GM23248 (cell line): ENCODE measurements around the gene SPIB. TPM values are rescaled to one million over a fixed set of nuclear protein-coding genes. Genes with fewer than 3 reads are reported as not detected.

ENCODE experiments used
- DNase-seq: peaks from one replicate; pipeline ENCODE4 v3.0.0-alpha.2; 2015
- H2AFZ ChIP-seq: fragments of 200-600 bp; sonication (generic); 2 replicates; pipeline ENCODE4 v1.6.1; 2016; ENCODE audit warnings: antibody characterized with exemption
- H3F3A ChIP-seq: fragments of 200-600 bp; sonication (generic); 2 replicates; pipeline ENCODE4 v1.6.1; 2016; ENCODE audit warnings: mild to moderate bottlenecking, antibody characterized with exemption, mixed run types; ENCODE audit not compliant: insufficient read depth
- H3K27ac ChIP-seq: fragments of 200-600 bp; sonication (generic); 2 replicates; pipeline ENCODE4 v1.5.1; 2016; ENCODE audit warnings: mild to moderate bottlenecking
- H3K27me3 ChIP-seq: fragments of 200-600 bp; sonication (generic); replicated peaks from 2 replicates; pipeline ENCODE4 v1.6.1; 2016; ENCODE audit warnings: mild to moderate bottlenecking; ENCODE audit not compliant: insufficient read depth
- H3K36me3 ChIP-seq: fragments of 200-600 bp; sonication (generic); 2 replicates; pipeline ENCODE4 v1.6.1; 2016; ENCODE audit warnings: low read depth, mild to moderate bottlenecking
- H3K4me1 ChIP-seq: fragments of 200-600 bp; sonication (generic); 2 replicates; pipeline ENCODE4 v1.6.1; 2016; ENCODE audit warnings: mild to moderate bottlenecking; ENCODE audit not compliant: insufficient read depth
- H3K4me2 ChIP-seq: fragments of 200-600 bp; sonication (generic); one replicate; pipeline ENCODE4 v1.6.1; 2016; ENCODE audit warnings: mild to moderate bottlenecking; ENCODE audit not compliant: unreplicated experiment
- H3K4me3 ChIP-seq: fragments of 200-600 bp; sonication (generic); 2 replicates; pipeline ENCODE4 v1.5.1; 2016; ENCODE audit warnings: mild to moderate bottlenecking
- H3K79me2 ChIP-seq: fragments of 200-600 bp; sonication (generic); 2 replicates; pipeline ENCODE4 v1.6.1; 2016; ENCODE audit warnings: mild to moderate bottlenecking; ENCODE audit not compliant: insufficient read depth
- H3K9ac ChIP-seq: fragments of 200-600 bp; sonication (generic); 2 replicates; pipeline ENCODE4 v1.6.1; 2016; ENCODE audit warnings: mild to moderate bottlenecking
- H3K9me2 ChIP-seq: fragments of 200-600 bp; sonication (generic); 2 replicates; pipeline ENCODE4 v1.6.1; 2016; ENCODE audit warnings: mixed run types, mild to moderate bottlenecking, moderate library complexity; ENCODE audit not compliant: insufficient read depth
- H3K9me3 ChIP-seq: fragments of 200-600 bp; sonication (generic); one replicate; pipeline ENCODE4 v1.6.1; 2017; ENCODE audit warnings: low read depth
- H4K20me1 ChIP-seq: fragments of 200-600 bp; sonication (generic); 2 replicates; pipeline ENCODE4 v1.6.0; 2016; ENCODE audit not compliant: insufficient read depth
- EZH2 ChIP-seq: fragments of 200-600 bp; sonication (generic); IDR thresholded peaks from 2 replicates; pipeline ENCODE4 v1.6.1; 2018; ENCODE audit warnings: antibody characterized with exemption, mild to moderate bottlenecking; ENCODE audit not compliant: insufficient read depth, poor library complexity, severe bottlenecking
- EZH2phosphoT487 ChIP-seq: fragments of 200-600 bp; sonication (generic); IDR thresholded peaks from 2 replicates; pipeline ENCODE4 v1.6.1; 2018; ENCODE audit warnings: antibody characterized with exemption, moderate library complexity, mild to moderate bottlenecking, low read depth; ENCODE audit not compliant: insufficient read depth
- WGBS, 2 experiments: methylation state at CpG; one replicate each; pipeline ENCODE4 v1.1.6; 2015 to 2017; ENCODE audit warnings: low lambda C conversion rate in 2 of 2, low coverage in 1 of 2; ENCODE audit errors: missing lambda C conversion rate in 2 of 2; 5-methylcytosine and 5-hydroxymethylcytosine counted together
- in situ Hi-C: fragments of 300-500 bp; cut with MboI; formaldehyde crosslinking; loops from 2 replicates; pipeline ENCODE4 v1.15.0; 2020
- polyA plus RNA-seq: library from polyadenylated mRNA; unstranded; fragments of >200 nt; fragmentation: Nextera tagmentation; extraction: Ambion mirVana; gene quantifications from 2 replicates; pipeline ENCODE4 v1.2.1, GENCODE V29; 2016
- total RNA-seq: library from RNA; depleted of rRNA; stranded (reverse); fragments of >200 nt; shearing (Covaris generic); gene quantifications from 2 replicates; pipeline ENCODE4 v1.2.3, GENCODE V29; 2014

The SPIB gene
- total and polyA plus RNA-seq, 2 experiments from 2014 or later: not detected

DNA sequence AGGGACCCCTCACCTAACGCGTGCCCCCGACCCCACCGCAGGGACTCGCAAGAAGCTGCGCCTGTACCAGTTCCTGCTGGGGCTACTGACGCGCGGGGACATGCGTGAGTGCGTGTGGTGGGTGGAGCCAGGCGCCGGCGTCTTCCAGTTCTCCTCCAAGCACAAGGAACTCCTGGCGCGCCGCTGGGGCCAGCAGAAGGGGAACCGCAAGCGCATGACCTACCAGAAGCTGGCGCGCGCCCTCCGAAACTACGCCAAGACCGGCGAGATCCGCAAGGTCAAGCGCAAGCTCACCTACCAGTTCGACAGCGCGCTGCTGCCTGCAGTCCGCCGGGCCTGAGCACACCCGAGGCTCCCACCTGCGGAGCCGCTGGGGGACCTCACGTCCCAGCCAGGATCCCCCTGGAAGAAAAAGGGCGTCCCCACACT lies 9.3 kb downstream of the SPIB start:
- in situ Hi-C loops: no loop called here
- Histone ChIP-seq H3K79me2 (no peaks in the 10 kb centered on the region), H3K4me3 (peak overlapping the region; percentile 40), H3K9me3 (no peaks in the 10 kb centered on the region), H3K36me3 (no peaks in the 10 kb centered on the region), H3K27ac (no peak overlapping the region), H3F3A (no peaks in the 10 kb centered on the region), H3K9ac (no peak overlapping the region), H3K9me2 (no peaks in the 10 kb centered on the region), H3K4me1 (no peaks in the 10 kb centered on the region), H3K4me2 (peak overlapping the region; percentile 16), H2AFZ (peak overlapping the region; percentile 53), H3K27me3 (peaks cover 27% of the 10 kb centered on the region), H4K20me1 (no peaks in the 10 kb centered on the region)
- WGBS, 2 experiments: 9 to 15% methylated on average over 28 to 34 of the region's 38 CpGs
- DNase-seq: peak; percentile 73
- TF ChIP-seq EZH2 (no peak), EZH2phosphoT487 (no peak)

DNA sequence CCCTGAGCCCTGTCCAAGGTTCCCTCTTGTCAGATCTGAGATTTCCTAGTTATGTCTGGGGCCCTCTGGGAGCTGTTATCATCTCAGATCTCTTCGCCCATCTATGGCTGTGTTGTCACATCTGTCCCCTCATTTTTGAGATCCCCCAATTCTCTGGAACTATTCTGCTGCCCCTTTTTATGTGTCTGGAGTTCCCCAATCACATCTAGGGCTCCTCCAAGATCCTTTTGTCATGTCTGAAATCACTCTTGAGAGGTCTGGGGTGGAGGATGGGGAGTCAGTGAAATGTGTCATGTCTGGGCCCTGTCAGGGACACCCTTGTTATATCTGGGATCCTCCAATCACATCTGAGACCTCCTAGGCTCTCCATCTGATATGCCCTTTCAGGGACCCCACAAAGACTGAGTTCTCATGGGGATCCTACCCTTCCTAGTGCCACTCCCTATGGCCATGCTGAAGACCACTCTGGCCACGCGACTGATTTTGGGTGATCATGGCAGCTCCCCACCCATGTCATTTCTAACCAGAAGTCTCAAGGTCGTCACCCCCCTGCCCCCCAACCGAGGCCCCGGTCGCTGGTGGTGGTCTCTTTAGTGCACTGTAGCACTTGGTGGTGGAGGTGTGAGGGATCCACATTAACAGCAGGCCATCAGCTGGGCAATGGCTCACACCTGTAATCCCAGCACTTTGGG lies 10.2 kb downstream of the SPIB start:
- no peak for DNase-seq
- no peak overlapping the region for H3K4me3 ChIP-seq

GRCh38 chr19:50430888-50431342 lies 12.2 kb downstream of the SPIB start:
- Histone ChIP-seq H3F3A (no peaks in the 10 kb centered on the region), H3K27me3 (peaks cover 41% of the 10 kb centered on the region), H3K4me3 (peak overlapping the region; percentile 70), H3K9me3 (no peaks in the 10 kb centered on the region), H3K9me2 (no peaks in the 10 kb centered on the region), H3K9ac (no peak overlapping the region), H2AFZ (peak overlapping the region; percentile 88), H3K36me3 (no peaks in the 10 kb centered on the region), H4K20me1 (no peaks in the 10 kb centered on the region), H3K4me1 (no peaks in the 10 kb centered on the region), H3K79me2 (no peaks in the 10 kb centered on the region), H3K27ac (no peak overlapping the region), H3K4me2 (peak overlapping the region; percentile 91)
- TF ChIP-seq EZH2phosphoT487: no peak
- TF ChIP-seq EZH2: no peak
- 7 to 12% methylated on average over 13 of the region's 13 CpGs for WGBS, 2 experiments
- in situ Hi-C loops: no loop called here
- DNase-seq: peak; percentile 25

More for the DNA sequence above, 10.2 kb downstream of the SPIB start:
- no peaks in the 10 kb centered on the region for H3K9me3 ChIP-seq
- H4K20me1 ChIP-seq: no peaks in the 10 kb centered on the region
- in situ Hi-C loops: no loop called here
- peaks cover 34% of the 10 kb centered on the region for H3K27me3 ChIP-seq
- H3K79me2 ChIP-seq: no peaks in the 10 kb centered on the region
- no peaks in the 10 kb centered on the region for H3K36me3 ChIP-seq
- H3K27ac ChIP-seq: no peak overlapping the region
- H3K4me1 ChIP-seq: no peaks in the 10 kb centered on the region
- 52 to 53% methylated on average over 7 of the region's 7 CpGs for WGBS, 2 experiments
- H3F3A ChIP-seq: no peaks in the 10 kb centered on the region
- TF ChIP-seq EZH2: no peak
- no peak for TF ChIP-seq EZH2phosphoT487
- no peaks in the 10 kb centered on the region for H3K9me2 ChIP-seq
- H3K9ac ChIP-seq: no peak overlapping the region
- H3K4me2 ChIP-seq: no peak overlapping the region
- no peak overlapping the region for H2AFZ ChIP-seq

DNA sequence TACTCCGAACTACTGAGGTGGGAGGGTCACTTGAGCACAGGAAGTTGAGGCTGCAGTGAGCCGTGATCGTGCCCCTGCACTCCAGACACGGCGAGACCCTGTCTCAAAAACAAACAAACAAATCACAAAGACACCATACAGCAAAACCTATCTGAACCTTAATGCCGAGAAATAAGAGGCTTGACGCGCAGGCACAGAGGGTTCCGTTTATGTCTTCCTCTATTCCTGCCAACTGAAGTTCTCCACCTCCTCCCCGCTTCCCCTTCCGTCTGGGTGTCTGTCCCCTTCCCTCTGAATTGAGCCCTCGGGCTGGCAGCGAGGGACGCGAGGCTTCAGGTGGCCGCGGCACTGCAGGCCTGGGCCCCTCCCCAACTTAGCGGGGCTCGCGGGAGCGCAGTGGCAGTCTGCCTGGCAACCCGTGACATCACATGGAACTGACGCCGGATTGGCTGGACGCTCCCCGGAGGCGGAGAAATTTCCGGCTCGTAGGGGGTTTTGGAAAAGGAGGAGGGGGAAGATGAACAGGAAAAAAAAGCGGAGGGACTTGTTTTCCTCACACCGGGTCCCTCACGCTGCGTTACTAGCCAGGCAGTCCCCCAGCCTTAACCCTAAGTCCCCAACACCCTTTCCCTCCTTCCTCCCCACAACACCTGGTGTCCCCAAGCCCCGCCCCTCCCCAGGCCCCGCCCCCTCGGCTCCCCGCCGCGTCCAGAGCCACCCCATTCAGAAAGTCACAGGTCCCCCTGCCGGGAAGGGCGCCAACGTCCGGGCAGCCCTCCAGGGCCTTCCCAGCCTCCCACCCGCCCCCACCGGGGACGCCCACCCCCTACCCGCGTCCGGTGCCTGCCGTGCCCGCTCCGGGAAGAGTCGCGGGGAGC lies 12.8 kb downstream of the SPIB start:
- Histone ChIP-seq H3K4me1 (no peaks in the 10 kb centered on the region), H3K4me3 (peak overlapping the region; percentile 70), H3K4me2 (peak overlapping the region; percentile 91), H3K27ac (no peak overlapping the region), H2AFZ (peak overlapping the region; percentile 88), H3F3A (no peaks in the 10 kb centered on the region), H3K79me2 (no peaks in the 10 kb centered on the region), H3K9me3 (no peaks in the 10 kb centered on the region), H3K36me3 (no peaks in the 10 kb centered on the region), H3K27me3 (peaks cover 41% of the 10 kb centered on the region), H4K20me1 (no peaks in the 10 kb centered on the region), H3K9ac (no peak overlapping the region), H3K9me2 (no peaks in the 10 kb centered on the region)
- in situ Hi-C loops: no loop called here
- peak; percentile 75 for DNase-seq
- no peak for TF ChIP-seq EZH2phosphoT487
- TF ChIP-seq EZH2: no peak
- 1 to 2% methylated on average over 29 to 54 of the region's 54 CpGs for WGBS, 2 experiments
